Ammon's horn (tissue), 1 donor: Measurements from ENCODE around the gene AKR1E2.
"Not testable (repeated sequence)": the region's sequence is repeated elsewhere in the genome, so short reads cannot be mapped to it uniquely, and the experiment has no call there.

Experiments used
- DNase-seq: peaks from one replicate; pipeline ENCODE4 v3.0.0-alpha.2; 2016; ENCODE audit warnings: low spot score

AKR1E2 gene

DNA sequence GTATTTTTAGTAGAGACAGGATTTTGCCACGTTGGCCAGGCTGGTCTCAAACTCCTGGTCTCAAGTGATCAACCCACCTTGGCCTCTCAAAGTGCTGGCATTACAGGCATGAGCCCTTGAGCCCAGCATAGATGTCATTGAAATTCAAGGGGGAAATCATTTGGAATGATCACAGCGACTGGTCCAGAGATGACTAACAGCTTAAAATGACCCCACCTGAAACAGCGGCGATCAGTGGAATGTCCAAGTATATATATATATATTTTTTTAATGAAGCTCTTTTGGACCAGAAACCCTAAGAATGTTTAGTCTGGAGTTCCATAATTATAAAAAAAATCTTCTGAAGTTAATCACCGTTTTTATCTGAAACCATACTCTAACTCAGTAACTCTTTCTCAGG lies 12.5 kb upstream of the AKR1E2 start:
- no peak for DNase-seq

DNA sequence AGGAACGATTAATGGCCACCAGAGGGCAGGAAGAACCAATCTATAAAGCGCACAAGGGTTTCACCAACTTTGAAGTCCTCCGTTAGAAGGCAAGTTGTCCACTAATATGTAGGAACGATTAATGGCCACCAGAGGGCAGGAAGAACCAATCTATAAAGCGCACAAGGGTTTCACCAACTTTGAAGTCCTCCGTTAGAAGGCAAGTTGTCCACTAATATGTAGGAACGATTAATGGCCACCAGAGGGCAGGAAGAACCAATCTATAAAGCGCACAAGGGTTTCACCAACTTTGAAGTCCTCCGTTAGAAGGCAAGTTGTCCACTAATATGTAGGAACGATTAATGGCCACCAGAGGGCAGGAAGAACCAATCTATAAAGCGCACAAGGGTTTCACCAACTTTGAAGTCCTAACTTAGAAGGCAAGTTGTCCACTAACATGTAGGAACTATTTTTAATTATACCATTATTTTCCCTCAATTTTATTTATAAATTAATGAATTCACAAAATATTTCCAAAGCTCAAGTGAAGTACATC lies 10.3 kb upstream of the AKR1E2 start:
- DNase-seq, result not testable (repeated sequence)

DNA sequence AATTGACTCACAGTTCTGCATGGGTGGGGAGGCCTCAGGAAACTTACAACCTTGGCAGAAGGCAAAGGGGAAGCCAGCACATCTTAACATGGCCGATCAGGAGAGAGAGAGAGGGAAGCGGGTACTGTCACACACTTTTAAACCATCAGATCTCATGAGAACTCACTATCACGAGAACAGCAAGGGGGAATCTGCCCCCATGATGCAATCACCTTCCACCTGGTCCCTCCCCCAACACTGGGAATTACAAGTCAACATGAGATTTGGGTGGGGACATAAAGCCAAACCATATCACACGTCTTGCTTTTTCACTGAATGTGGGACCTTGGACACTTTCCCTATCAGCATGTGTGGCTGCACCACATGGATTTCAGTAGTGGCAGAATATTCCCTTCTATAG lies 9.0 kb upstream of the AKR1E2 start:
- DNase-seq, result no peak

DNA sequence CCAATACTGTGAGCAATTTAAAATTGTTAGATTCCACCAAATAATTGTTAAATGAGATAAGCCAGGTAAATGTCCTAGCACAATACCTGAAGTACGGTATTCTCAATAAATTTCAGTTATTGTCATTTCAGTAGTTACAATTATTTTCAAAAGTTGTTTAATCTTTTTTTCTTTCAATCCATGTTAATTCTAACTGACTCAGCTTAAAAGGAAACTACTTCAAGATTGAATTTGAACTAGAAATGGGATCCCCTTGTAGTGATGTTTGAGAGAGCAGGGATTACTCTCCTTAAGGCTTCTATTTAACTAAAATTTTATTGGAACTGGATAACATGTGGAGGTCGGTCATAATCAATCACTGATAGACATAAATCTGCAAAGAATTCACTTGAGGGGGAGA lies 6.9 kb upstream of the AKR1E2 start:
- DNase-seq, result no peak

DNA sequence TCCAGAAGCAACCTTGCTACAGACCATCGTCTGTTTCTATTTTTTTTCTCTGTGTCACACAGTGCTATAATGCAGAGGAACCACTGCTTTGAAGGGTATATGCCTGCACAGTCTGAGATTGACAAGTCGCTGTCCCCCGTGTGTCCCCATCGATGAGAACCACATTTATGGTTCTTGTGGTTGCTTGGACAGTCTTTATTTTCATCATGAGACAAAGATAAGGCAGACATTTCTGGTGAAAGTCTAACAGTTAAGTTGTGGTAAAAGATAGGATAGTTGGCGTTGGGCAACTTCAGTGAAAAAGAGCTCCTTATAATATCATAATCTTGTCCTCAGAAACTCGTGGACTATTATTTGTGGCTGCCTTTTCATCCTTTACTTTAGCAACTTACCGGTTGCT lies 6.3 kb upstream of the AKR1E2 start:
- no peak for DNase-seq

DNA sequence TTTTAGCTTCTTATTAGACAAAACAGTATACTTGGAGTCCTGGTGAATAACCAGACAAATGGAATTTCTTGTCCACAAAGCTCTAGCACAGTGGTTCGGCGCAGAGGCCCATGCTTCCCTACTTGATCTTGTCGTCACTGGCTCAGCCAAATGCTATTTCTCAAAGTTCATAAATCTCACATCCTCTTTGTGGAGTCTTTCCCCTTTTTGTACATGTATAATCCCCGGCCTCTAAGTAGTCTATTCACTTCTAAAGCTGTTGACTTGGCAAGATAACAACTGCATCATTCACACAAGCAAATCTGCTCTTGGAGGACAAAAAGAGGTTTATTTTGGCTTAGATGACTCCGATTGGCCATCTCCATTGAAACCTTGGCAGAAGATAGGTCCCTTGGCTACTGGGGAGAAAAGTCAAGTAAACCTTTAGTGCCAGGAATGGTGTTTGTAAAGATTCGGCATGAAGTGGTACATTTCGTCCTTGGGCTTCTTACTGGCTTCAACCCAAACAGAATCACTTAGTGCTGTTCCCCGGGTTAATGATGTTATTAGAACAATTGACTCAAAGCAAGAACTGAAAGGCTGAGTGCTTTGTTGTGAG lies 5.1 kb upstream of the AKR1E2 start:
- peak; percentile 64 for DNase-seq

DNA sequence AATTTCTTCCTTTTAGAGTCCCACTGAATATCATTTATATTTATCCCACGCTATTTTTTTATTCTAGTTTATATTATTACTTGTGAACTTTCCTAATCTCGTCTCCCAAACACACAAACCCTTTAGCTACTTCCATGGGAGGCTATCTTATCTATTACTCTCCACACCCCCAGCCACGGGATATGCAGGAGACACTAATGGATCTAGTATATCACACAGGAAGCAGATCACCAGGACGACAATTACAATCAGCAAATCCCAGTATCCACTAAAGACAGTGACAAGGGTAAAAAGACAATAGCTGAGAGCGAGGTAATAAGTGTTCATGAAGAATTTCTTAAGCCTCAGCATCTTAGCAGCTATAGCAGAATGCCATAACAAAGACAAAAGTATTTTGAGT lies 3.8 kb upstream of the AKR1E2 start:
- no peak for DNase-seq

DNA sequence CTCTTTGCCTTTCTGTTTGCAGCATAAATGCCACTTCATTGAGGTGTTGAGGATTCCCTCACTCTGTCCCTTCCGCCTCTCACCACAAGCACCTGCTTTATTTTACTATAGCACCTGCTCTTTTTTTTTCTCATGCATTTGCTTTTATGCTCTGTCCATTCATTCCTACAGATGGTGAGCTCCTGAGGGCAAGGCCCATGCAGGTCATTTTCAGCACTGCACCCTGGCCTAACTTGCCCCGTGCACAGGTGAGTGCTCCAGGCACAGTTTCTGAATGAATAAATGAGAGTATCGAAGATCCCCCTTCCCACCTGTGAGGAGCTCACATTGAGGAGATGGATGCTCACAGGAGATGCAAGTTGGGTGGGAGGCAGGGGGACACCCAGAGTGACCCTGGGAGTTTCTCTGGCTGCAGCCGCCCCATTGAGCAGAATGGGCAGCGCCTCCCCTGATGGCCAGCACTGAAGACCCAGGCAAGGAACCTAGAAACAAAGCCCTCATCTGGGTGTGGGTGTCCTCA lies 1.2 kb upstream of the AKR1E2 start:
- no peak for DNase-seq

DNA sequence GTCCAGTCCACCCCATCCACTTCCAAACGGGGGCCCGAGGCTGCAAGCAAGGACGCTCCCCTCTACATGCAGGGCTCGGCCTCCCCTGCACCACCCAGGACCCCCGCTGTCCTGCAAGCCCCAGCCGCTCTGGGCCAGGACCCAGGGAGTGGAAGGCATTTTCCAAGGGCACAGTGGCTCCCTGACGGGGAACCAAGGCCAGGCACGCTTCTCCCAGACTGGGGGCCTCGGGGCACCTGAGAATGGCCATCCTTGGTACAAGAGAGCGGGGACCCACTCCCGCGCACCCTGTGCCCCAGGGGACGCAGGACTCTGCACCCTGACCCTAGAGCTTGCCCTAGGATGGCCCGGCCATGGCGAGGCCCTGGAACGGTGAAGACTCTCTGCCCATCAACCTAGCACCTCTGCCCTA lies 545 bp upstream of the AKR1E2 start:
- DNase-seq, result no peak

DNA sequence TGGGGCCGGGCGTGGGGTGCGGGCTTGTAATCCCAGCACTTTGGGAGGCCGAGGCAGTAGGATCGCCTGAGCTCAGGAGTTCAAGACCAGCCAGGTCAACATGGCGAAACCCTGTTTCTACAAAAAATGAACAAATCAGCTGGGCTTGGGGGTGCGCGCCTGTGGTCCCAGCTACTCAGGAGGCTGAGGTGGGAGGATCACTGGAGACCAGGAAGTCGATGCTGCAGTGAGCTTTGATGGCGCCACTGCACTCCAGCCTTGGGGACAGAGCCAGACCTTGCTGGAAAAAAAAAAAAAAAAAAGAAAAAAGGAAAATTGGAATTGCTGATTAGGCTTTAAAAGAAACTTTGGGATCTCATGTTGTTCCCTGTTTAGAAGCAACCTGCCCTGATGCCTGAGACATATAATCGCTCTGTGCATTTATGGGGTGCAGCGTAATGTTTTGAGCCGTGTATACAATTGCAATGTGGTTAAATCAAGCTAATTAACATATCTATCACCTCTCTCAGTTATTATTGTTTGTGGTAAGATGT lies 851 bp downstream of the AKR1E2 start:
- DNase-seq, result no peak

DNA sequence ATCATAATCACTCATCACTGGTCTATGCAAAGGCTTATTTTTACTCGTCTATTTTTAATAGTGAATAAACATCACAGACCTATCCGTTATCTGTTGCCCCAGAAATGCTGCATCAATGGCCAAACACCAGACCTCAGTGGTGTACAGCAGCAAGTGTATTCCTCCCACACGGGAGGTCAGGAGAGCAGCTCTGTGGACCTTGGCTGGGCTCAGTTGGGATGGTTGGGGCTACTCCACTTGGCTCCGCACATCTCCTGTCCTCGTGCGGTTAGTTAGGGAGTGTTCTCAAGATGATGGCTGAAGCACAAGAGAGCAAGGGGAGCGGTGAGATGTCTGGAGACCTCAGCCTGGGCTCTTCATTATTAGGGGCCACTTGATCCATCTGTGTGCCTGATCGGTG lies 2.0 kb downstream of the AKR1E2 start:
- DNase-seq, result no peak

DNA sequence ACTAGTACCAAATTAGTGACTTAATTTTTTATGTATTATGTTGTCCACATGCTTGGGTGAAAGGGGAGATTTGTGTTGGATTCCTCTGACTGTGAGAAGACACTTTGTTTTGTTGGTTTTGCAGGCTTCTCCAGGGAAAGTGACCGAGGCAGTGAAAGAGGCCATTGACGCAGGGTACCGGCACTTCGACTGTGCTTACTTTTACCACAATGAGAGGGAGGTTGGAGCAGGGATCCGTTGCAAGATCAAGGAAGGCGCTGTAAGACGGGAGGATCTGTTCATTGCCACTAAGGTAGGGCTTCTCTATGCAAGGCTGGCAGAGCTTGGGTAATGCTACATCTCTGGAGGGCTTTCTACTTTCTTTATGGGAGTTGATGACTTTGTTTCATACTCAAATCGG lies 4.5 kb downstream of the AKR1E2 start:
- no peak for DNase-seq

DNA sequence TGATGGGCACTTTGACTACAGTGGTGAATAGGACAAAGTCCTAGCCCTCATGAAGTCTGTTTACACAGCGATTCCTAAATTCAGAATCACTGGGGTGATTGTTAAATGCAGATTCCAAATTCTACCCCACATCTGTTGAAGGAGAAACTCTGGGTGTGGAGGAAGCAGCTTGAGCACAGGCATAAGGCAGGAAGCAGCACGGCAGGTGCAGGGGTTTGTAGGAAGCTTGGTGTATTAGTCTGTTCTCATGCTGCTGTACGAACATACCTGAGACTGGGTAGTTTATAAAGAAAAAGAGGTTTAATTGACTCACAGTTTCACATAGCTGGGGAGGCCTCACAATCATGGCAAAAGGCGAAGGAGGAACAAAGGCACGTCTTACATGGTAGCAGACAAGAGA lies 5.1 kb downstream of the AKR1E2 start:
- no peak for DNase-seq

DNA sequence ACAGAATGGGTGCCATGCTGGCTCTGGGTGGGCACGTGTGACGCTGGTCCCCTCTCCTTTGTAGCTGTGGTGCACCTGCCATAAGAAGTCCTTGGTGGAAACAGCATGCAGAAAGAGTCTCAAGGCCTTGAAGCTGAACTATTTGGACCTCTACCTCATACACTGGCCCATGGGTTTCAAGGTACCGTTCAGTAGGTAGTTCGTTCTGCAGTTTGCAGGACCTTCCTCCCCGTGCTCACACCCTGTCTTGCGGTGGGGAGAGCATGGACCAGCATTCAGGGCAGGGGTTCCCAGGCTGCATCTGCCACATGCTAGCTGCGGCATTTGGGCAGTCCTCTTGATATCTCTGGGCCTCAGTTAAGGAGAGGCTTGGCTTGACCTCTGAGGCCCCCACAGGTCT lies 7.3 kb downstream of the AKR1E2 start:
- no peak for DNase-seq

DNA sequence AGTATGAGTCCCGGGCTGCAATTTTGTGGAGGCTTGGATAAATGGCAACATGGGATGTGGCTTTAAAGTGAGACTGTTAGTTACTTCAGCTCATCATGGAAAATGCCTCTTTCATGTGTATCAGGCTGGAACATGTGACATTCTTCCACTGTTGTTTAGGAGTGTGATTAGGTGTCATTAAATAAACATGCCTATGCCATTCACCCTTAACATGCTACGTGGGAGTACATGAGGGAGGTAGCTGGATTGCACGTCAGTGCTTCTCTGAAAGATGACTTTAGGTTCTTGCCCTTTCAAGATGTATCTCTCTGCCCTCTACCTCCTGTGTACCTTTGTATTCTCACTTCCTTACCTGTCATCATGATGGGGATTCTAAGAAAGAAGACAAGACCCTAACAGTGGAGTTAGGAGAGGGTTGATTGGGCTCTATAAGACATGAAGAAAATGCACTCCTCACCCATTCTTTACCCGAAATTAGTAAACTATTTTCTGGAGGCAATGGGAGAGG lies 8.9 kb downstream of the AKR1E2 start:
- DNase-seq, result no peak

DNA sequence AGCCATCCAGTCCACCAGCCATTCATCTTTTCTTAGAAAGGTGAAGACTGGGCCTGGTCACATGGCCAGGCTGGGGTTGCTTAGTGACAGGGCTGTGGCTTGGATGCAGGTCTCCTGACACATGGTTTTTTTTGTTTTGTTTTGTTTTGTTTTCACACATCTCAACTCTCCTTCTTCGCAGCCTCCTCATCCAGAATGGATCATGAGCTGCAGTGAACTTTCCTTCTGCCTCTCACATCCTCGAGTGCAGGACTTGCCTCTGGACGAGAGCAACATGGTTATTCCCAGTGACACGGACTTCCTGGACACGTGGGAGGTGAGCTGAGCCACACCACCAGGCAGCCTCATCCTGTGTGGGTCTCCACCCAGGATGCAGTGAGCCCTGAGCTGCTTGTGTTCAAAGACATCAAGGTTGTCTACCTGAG lies 9.5 kb downstream of the AKR1E2 start:
- DNase-seq, result no peak

DNA sequence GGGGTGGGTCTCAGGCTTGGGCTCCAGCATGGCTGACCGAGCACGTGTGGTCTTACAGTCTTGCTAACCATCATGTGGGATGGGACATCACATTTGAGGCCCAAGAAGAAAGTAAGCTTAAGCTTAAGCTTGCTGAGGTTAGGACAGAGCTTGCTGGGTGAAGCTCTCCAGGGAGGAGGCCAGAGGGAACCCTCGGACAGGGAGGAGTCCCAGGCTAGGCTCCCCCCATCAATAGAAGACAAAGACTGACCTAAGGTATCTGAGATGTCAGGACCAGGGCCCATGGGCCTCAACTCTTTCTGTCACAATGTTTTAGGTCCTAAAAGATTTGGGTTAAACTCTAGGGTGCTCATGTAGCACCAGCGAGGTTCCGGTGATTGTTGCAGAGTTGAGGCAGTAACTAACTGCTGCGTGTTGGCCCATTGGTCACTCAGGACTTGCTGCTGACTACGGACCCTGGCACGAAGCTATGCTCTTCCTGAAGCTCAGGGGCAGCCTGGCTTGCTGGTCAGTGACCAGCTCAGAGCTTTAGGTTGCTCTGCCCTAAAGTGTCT lies 10.5 kb downstream of the AKR1E2 start:
- no peak for DNase-seq

DNA sequence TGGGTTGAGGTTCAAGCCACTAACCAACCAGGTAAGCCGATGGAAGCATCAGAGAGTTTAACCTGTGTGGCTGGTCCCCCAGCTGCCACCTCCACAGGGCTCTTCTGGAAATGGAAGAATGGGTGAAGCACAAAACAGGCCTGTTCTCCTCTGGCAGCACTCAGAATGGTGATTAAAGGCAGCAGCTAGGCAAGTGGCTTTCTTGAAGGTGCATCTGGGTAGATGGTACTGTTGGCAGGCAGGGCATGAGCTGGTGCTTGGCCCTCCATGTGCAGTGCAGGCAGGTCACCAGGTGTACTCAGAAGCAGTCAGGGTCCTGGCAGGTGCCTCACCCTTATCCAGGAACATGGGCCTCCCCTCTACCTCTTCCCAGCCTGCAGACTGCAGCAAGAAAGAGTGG lies 11.5 kb downstream of the AKR1E2 start:
- DNase-seq, result no peak

DNA sequence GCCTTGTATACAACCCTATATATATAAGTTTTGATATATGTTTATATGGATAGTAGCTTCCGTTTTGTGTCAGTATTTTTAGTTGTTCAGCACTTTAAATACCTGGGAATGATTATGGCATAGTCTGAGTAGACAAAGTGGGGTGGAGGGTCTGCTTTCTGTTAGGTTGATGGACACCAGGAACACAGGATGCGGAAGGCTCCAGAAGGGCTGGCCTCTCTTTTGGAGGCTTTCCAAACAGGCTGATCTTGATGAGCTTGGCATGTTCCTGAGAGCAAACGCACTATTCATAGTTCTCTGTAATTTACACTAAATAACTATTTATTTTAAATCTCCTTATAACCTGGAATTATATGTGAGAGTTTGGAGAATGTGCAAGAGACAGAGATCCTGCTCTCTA lies 12.7 kb downstream of the AKR1E2 start:
- DNase-seq, result no peak

DNA sequence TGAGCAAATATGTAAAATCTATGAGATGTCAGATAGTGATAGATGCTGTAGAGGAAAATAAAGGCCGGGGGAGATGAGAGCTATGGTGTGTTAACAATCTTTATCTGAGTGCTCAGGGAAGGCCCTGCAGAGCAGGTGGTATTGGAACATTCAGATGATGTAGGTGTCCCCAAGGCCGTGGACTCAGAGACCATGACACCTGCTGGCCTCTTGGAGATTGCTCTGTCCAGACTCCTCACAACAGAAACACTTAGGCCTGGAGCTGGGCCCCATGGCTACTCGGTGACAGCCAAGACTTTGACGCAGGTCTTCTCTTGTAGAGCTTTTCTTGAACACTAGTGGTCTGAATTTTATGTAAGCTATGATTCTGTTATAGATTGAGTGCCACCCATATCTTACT lies 13.3 kb downstream of the AKR1E2 start:
- DNase-seq, result no peak

DNA sequence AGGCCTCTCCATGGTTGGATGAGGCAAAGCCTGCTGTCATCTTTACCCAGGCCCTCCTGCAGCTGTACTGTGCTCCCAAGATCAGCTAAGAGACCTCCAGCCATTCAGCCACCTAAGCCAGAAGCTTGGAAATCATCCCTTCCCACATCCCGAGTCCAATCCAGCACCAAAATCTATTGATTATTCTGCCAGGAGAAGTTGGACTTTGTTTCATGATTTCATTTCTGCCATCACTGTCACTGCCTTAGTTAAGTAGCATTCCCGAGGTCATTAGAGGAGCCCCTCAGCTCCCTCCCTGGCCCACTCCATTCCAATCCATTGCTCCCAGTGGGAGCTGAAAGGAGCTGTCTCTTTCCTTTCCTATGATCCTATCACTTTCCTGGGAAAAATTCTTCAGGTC lies 14.1 kb downstream of the AKR1E2 start:
- no peak for DNase-seq

DNA sequence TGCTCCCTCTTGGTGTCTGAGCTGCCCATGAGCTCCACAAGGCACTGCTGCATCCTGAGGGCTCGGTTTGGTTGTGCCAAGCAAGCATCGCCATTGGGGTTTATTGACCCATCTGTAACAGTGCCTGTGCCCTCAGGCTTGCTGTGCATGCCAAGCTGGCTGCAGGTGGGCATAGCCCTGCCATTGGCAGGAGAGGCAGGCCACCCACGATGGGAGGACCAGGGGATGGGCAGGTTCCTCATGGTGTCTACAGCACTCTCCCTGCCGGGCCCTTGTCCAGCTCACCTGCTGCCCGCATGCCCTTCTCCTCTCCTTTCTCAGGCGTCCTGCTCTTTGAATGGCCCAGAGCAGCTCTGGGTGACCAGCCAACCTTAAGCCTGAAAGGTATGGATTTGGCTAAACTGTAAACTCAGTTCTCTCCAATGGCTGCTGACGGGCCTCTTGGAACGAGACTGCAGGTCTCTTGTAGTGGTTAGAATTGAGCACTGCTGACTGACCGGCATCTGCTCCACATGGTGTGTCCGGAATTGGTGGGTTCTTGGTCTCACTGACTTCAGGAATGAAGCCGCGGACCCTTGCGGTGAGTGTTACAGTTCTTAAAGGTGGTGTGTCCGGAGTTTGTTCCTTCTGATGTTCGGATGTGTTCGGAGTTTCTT lies 17.6 kb downstream of the AKR1E2 start:
- DNase-seq, result no peak

DNA sequence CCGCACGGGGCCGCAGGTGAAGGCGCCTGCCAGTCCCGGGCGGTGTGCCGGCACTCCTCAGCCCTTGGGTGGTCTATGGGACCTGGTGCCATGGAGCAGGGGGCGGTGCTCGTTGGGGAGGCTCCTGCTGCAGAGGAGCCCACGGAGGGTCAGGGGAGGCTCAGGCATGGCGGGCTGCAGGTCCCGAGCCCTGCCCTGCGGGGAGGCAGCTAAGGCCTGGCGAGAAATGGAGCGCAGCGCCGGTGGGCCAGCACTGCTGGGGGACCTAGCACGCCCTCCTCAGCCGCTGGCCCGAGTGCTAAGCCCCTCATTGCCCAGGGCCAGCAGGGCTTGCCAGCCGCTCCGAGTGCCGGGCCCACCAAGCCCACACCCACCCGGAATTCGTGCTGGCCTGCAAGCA lies 18.9 kb downstream of the AKR1E2 start:
- DNase-seq, result no peak
